HEK293T (cell line): Measurements from ENCODE around the gene WDR27.

Experiments
- ARNT ChIP-seq: fragments of 450-650 bp; IDR thresholded peaks from 2 replicates; pipeline ENCODE4 v1.6.1; 2017; ENCODE audit warnings: mild to moderate bottlenecking
- BHLHE40 ChIP-seq: fragments of 450-650 bp; IDR thresholded peaks from 2 replicates; pipeline ENCODE4 v1.6.1; 2016; ENCODE audit warnings: mild to moderate bottlenecking, moderate library complexity, borderline replicate concordance
- CTBP1 ChIP-seq: fragments of 450-650 bp; IDR thresholded peaks from 2 replicates; pipeline ENCODE4 v1.6.1; 2016; ENCODE audit warnings: borderline replicate concordance
- FOXA1 ChIP-seq: fragments of 450-650 bp; IDR thresholded peaks from 2 replicates; pipeline ENCODE4 v1.6.1; 2016; ENCODE audit warnings: mild to moderate bottlenecking
- FOXK2 ChIP-seq: fragments of 450-650 bp; IDR thresholded peaks from 2 replicates; pipeline ENCODE4 v1.6.1; 2016; ENCODE audit warnings: mild to moderate bottlenecking
- HDGF ChIP-seq: fragments of 450-650 bp; IDR thresholded peaks from 2 replicates; pipeline ENCODE4 v1.6.1; 2017; ENCODE audit warnings: antibody characterized with exemption, borderline replicate concordance
- L3MBTL2 ChIP-seq: fragments of 450-650 bp; conservative IDR thresholded peaks from 2 replicates; pipeline ENCODE4 v1.6.1; 2016; ENCODE audit warnings: mild to moderate bottlenecking
- LEF1 ChIP-seq: fragments of 450-650 bp; IDR thresholded peaks from 2 replicates; pipeline ENCODE4 v1.6.1; 2017; ENCODE audit warnings: mild to moderate bottlenecking, borderline replicate concordance
- PKNOX1 ChIP-seq: fragments of 450-650 bp; IDR thresholded peaks from 2 replicates; pipeline ENCODE4 v1.6.1; 2016
- SP1 ChIP-seq: fragments of 450-650 bp; IDR thresholded peaks from 2 replicates; pipeline ENCODE4 v1.6.1; 2017
- SUZ12 ChIP-seq: fragments of 450-650 bp; IDR thresholded peaks from 2 replicates; pipeline ENCODE4 v1.6.1; 2016; ENCODE audit warnings: mild to moderate bottlenecking
- TARDBP ChIP-seq: fragments of 450-650 bp; IDR thresholded peaks from 2 replicates; pipeline ENCODE4 v1.6.1; 2016

- TF ChIP-seq BHLHE40: no peak
- TF ChIP-seq FOXK2: no peak
- no peak for TF ChIP-seq TARDBP
- no peak for TF ChIP-seq SUZ12
- TF ChIP-seq CTBP1: no peak
- TF ChIP-seq ARNT: no peak
- no peak for TF ChIP-seq FOXA1
- no peak for TF ChIP-seq L3MBTL2
- no peak for TF ChIP-seq PKNOX1
- TF ChIP-seq HDGF: no peak
- no peak for TF ChIP-seq SP1
- no peak for TF ChIP-seq LEF1
Observed at GRCh38 chr6:169441292-169441691, 260.5 kb downstream of the WDR27 start.
